NCI-H82 treated with DMSO at 0.1 percent for 48 hours (cell line): ENCODE data around the gene ILDR1.
"Not testable (repeated sequence)": the region's sequence is repeated elsewhere in the genome, so short reads cannot be mapped to it uniquely, and the experiment has no call there.

Experiments used
- DNase-seq: peaks from one replicate; lab custom pipeline; 2025; ENCODE audit not compliant: unreplicated experiment; lab: John Stamatoyannopoulos, UW

The ILDR1 gene

GRCh38 chr3:121956363-121956762 is 65.7 kb downstream of the ILDR1 start:
- DNase-seq: no peak

DNA sequence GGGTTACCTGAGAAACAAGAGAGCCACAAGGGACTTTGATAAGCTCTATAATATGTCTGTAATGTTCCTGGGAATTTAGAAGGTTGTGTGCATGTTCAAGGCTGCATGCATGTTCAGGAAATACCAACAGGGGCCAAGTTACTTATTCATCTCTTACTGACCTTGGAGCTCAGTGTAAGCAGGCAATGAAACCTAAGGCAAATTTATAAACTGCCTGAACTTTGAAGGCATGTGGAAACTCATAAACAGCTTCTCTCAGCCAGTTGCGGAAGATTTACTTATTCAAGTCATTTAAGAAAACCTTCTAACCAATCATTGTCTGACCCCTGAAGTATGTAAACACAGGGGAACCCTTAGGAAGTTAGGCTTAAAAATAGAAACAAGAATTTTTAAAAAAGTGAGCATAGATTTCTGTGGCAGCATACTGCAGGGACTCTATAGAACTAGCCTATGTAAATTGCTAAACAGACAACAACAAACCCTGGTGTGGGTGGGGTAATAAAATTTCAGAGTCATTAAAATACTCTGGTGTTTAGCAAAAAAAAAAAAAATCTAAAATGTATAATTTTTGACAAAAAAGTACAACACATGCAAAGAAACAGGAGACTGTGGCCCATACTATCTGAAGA is 70.6 kb downstream of the ILDR1 start:
- no peak for DNase-seq

GRCh38 chr3:121948641-121949040 is 73.4 kb downstream of the ILDR1 start:
- no peak for DNase-seq

DNA sequence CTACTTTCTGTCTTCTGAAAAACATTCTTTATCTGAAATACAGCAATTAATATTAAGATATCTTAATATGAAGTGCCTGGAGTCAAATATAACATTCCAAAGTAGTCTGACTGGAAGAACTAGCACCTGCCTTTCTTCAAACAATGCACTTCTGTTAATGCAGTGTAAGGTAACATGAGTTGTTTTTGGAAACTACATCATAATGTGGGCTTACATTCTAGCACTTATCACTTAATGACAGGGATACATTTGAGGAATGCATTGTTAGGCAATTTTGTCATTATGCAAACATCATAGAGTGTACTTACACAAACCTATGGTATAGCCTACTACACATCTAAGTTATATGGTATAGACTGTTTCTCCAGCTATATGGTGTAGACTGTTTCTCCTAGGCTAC is 78.6 kb downstream of the ILDR1 start:
- DNase-seq: no peak

DNA sequence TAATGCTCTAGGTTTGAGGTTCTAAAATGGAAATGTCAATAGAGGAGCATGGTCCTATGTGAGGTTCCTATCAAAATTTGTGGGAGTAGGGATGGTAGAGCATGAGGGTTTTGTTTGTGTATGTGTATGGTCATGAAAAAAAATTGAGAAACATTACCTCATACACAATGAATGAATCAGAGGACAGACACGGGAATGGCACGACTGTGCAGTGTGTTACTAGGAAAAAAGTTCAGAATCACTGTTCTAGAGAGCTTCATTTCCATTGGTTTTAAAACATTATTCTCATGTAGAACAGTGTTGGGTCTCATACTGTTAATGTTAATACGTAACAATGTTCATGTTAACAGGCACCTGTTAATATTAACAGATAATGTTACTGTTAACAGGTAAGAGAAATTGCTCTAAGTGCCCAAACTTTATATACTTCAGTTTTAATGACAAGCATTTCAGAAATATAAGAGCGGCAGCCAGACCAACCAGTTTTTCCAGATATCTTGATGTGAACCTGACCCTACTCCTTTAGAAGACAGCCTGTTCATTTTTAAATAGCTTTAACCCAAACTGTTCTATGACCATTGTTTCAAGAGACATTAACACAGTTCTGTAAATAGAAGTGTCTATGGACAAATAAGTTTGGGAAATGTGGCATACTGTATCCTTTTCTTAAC is 79.8 kb downstream of the ILDR1 start:
- DNase-seq: no peak

- DNase-seq: no peak
Measured at GRCh38 chr3:121941592-121941991, 80.5 kb downstream of the ILDR1 start.

DNA sequence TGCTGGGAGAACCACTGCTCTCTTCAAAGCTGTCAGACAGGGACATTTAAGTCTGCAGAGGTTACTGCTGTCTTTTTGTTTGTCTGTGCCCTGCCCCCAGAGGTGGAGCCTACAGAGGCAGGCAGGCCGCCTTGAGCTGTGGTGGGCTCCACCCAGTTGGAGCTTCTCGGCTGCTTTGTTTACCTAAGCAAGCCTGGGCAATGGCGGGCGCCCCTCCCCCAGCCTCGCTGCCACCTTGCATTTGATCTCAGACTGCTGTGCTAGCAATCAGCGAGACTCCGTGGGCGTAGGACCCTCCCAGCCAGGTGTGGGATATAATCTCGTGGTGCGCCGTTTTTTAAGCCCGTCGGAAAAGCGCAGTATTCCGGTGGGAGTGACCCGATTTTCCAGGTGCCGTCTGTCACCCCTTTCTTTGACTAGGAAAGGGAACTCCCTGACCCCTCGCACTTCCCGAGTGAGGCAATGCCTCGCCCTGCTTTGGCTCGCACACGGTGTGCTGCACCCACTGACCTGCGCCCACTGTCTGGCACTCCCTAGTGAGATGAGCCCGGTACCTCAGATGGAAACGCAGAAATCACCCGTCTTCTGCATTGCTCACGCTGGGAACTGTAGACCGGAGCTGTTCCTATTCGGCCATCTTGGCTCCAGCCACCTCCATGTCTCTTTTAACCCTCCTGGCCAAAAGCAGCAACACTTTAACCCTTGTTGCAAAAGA is 83.7 kb downstream of the ILDR1 start:
- DNase-seq: not testable (repeated sequence)
